Glomerular visceral epithelial cell (primary cell): Measurements from ENCODE around the gene JKAMP.
A peak's percentile ranks its signal among the peaks of the same experiment; 100 is the strongest.

Experiments used
- DNase-seq: peaks from one replicate; pipeline ENCODE4 v3.0.0-alpha.2; 2016; ENCODE audit errors: extremely low spot score

The JKAMP gene

GRCh38 chr14:59481407-59481806, 2.9 kb upstream of the JKAMP start:
- DNase-seq = no peak

- peak; percentile 5 for DNase-seq
These were observed 2.3 kb upstream of the JKAMP start for GRCh38 chr14:59481871-59482540.

- DNase-seq = peak; percentile 95
These were observed 1.6 kb upstream of the JKAMP start for GRCh38 chr14:59482541-59483331.

- DNase-seq = peak; percentile 75
These were observed 954 bp upstream of the JKAMP start for GRCh38 chr14:59483363-59483762.

- no peak for DNase-seq
These were observed 390 bp downstream of the JKAMP start for GRCh38 chr14:59484639-59485175.

- DNase-seq = no peak
These were observed 6.4 kb downstream of the JKAMP start for GRCh38 chr14:59490756-59491155.

GRCh38 chr14:59492384-59492783, 8.1 kb downstream of the JKAMP start:
- DNase-seq = no peak

GRCh38 chr14:59500732-59501131, 16.4 kb downstream of the JKAMP start:
- DNase-seq = no peak

GRCh38 chr14:59503256-59503655, 18.9 kb downstream of the JKAMP start:
- no peak for DNase-seq

- DNase-seq = peak; percentile 50
These were observed 22.9 kb downstream of the JKAMP start for GRCh38 chr14:59507063-59507751.

GRCh38 chr14:59507752-59508103, 23.4 kb downstream of the JKAMP start:
- DNase-seq = no peak

- no peak for DNase-seq
These were observed 24.8 kb downstream of the JKAMP start for GRCh38 chr14:59509101-59509500.

- no peak for DNase-seq
These were observed 25.7 kb downstream of the JKAMP start for GRCh38 chr14:59510001-59510400.

- no peak for DNase-seq
These were observed 26.6 kb downstream of the JKAMP start for GRCh38 chr14:59510966-59511365.

- DNase-seq = peak; percentile 35
These were observed 27.7 kb downstream of the JKAMP start for GRCh38 chr14:59511916-59512575.

- no peak for DNase-seq
These were observed 35.9 kb downstream of the JKAMP start for GRCh38 chr14:59520224-59520623.

GRCh38 chr14:59529189-59529588, 44.9 kb downstream of the JKAMP start:
- no peak for DNase-seq

GRCh38 chr14:59530349-59530748, 46.0 kb downstream of the JKAMP start:
- DNase-seq = no peak

GRCh38 chr14:59532419-59532818, 48.1 kb downstream of the JKAMP start:
- no peak for DNase-seq

GRCh38 chr14:59534361-59534987, 50.2 kb downstream of the JKAMP start:
- DNase-seq = no peak

GRCh38 chr14:59537476-59537875, 53.2 kb downstream of the JKAMP start:
- no peak for DNase-seq

- no peak for DNase-seq
These were observed 54.6 kb downstream of the JKAMP start for GRCh38 chr14:59538936-59539335.
